Smooth muscle cell (in vitro differentiated cells): ENCODE results near the gene PCNA. TPM values are rescaled to one million over a fixed set of nuclear protein-coding genes. Genes with fewer than 3 reads are reported as not detected.

Experiments
- DNase-seq: peaks from one replicate; lab custom pipeline; 2025; ENCODE audit not compliant: unreplicated experiment; lab: John Stamatoyannopoulos, UW
- H2AFZ ChIP-seq: fragments of 200-600 bp; sonication (generic); 2 replicates; pipeline ENCODE4 v1.6.0; 2016; ENCODE audit warnings: antibody characterized with exemption, low read depth, mild to moderate bottlenecking
- H3F3A ChIP-seq: fragments of 200-600 bp; sonication (generic); 2 replicates; pipeline ENCODE4 v1.6.0; 2017; ENCODE audit warnings: antibody characterized with exemption, low read depth
- H3K27ac ChIP-seq: fragments of 200-600 bp; sonication (generic); 2 replicates; pipeline ENCODE4 v1.5.1; 2016; ENCODE audit warnings: low read depth, mild to moderate bottlenecking
- H3K27me3 ChIP-seq: fragments of 200-600 bp; sonication (generic); 2 replicates; pipeline ENCODE4 v1.6.1; 2016; ENCODE audit warnings: low read depth, mild to moderate bottlenecking
- H3K36me3 ChIP-seq: fragments of 200-600 bp; sonication (generic); 2 replicates; pipeline ENCODE4 v1.5.1; 2016; ENCODE audit warnings: low read depth
- H3K4me1 ChIP-seq: fragments of 200-600 bp; sonication (generic); 2 replicates; pipeline ENCODE4 v1.5.1; 2016; ENCODE audit warnings: low read depth
- H3K4me2 ChIP-seq: fragments of 200-600 bp; sonication (generic); 2 replicates; pipeline ENCODE4 v1.6.0; 2016; ENCODE audit warnings: mild to moderate bottlenecking
- H3K4me3 ChIP-seq: fragments of 200-600 bp; sonication (generic); 2 replicates; pipeline ENCODE4 v1.5.1; 2016; ENCODE audit warnings: mild to moderate bottlenecking
- H3K79me2 ChIP-seq: fragments of 200-600 bp; sonication (generic); 2 replicates; pipeline ENCODE4 v1.6.0; 2016; ENCODE audit warnings: low read depth, mild to moderate bottlenecking
- H3K9ac ChIP-seq: fragments of 200-600 bp; sonication (generic); 2 replicates; pipeline ENCODE4 v1.6.0; 2016; ENCODE audit warnings: low read depth
- H3K9me3 ChIP-seq: fragments of 200-600 bp; sonication (generic); replicated peaks from 2 replicates; pipeline ENCODE4 v1.5.1; 2016; ENCODE audit warnings: low read depth
- H4K20me1 ChIP-seq: fragments of 200-600 bp; sonication (generic); 2 replicates; pipeline ENCODE4 v1.6.0; 2016; ENCODE audit warnings: low read depth
- WGBS: methylation state at CpG from one replicate; pipeline ENCODE4 v1.1.7; 2016; ENCODE audit warnings: low lambda C conversion rate; 5-methylcytosine and 5-hydroxymethylcytosine counted together
- polyA plus RNA-seq: library from polyadenylated mRNA; unstranded; fragments of >200 nt; fragmentation: Nextera tagmentation; extraction: Ambion mirVana; gene quantifications from 2 replicates; pipeline ENCODE4 v1.2.1, GENCODE V29; 2016
- total RNA-seq: library from RNA; depleted of rRNA; stranded (reverse); fragments of >200 nt; gene quantifications from 2 replicates; pipeline ENCODE4 v1.2.3, GENCODE V29; 2014
- TF ChIP-seq, protein P1 (sequence below): fragments of 200-600 bp; sonication (generic); IDR thresholded peaks from 2 replicates; pipeline ENCODE4 v1.5.1; 2017; ENCODE audit warnings: borderline replicate concordance, mild to moderate bottlenecking, antibody characterized with exemption; ENCODE audit not compliant: insufficient read depth, poor library complexity, severe bottlenecking

PCNA gene
- total and polyA plus RNA-seq, 2 experiments from 2014 or later = 78.7 to 178 TPM

GRCh38 chr20:5145365-5146098 lies 25.8 kb upstream of the PCNA start:
- no peak overlapping the region for H3K9ac ChIP-seq
- 87% methylated on average over 5 of the region's 5 CpGs for WGBS
- DNase-seq = no peak
- no peak overlapping the region for H3K4me3 ChIP-seq
- H3K4me2 ChIP-seq = no peak overlapping the region
- peaks cover 91% of the 10 kb centered on the region for H4K20me1 ChIP-seq
- no peak overlapping the region for H3K27ac ChIP-seq
- no peak overlapping the region for H2AFZ ChIP-seq
- no peaks in the 10 kb centered on the region for H3K4me1 ChIP-seq
- no peaks in the 10 kb centered on the region for H3K9me3 ChIP-seq
- H3K27me3 ChIP-seq = no peaks in the 10 kb centered on the region
- H3K79me2 ChIP-seq = peaks cover 73% of the 10 kb centered on the region
- no peaks in the 10 kb centered on the region for H3K36me3 ChIP-seq
- TF ChIP-seq, protein P1, sequence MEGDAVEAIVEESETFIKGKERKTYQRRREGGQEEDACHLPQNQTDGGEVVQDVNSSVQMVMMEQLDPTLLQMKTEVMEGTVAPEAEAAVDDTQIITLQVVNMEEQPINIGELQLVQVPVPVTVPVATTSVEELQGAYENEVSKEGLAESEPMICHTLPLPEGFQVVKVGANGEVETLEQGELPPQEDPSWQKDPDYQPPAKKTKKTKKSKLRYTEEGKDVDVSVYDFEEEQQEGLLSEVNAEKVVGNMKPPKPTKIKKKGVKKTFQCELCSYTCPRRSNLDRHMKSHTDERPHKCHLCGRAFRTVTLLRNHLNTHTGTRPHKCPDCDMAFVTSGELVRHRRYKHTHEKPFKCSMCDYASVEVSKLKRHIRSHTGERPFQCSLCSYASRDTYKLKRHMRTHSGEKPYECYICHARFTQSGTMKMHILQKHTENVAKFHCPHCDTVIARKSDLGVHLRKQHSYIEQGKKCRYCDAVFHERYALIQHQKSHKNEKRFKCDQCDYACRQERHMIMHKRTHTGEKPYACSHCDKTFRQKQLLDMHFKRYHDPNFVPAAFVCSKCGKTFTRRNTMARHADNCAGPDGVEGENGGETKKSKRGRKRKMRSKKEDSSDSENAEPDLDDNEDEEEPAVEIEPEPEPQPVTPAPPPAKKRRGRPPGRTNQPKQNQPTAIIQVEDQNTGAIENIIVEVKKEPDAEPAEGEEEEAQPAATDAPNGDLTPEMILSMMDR = no peak
- no peaks in the 10 kb centered on the region for H3F3A ChIP-seq

- no peaks in the 10 kb centered on the region for H3K9me3 ChIP-seq
- H3K36me3 ChIP-seq = no peaks in the 10 kb centered on the region
- DNase-seq = no peak
- no peak overlapping the region for H2AFZ ChIP-seq
- H3K4me1 ChIP-seq = no peaks in the 10 kb centered on the region
- no peak overlapping the region for H3K9ac ChIP-seq
- H3F3A ChIP-seq = no peaks in the 10 kb centered on the region
- no peaks in the 10 kb centered on the region for H3K27me3 ChIP-seq
- H3K79me2 ChIP-seq = peaks cover 67% of the 10 kb centered on the region
- no peak overlapping the region for H3K27ac ChIP-seq
- TF ChIP-seq, protein P1 = no peak
- H3K4me2 ChIP-seq = no peak overlapping the region
- WGBS = 100% methylated on average over 5 of the region's 5 CpGs
- H3K4me3 ChIP-seq = no peak overlapping the region
- peaks cover 96% of the 10 kb centered on the region for H4K20me1 ChIP-seq
Observed at GRCh38 chr20:5143851-5144250, 24.1 kb upstream of the PCNA start.

DNA sequence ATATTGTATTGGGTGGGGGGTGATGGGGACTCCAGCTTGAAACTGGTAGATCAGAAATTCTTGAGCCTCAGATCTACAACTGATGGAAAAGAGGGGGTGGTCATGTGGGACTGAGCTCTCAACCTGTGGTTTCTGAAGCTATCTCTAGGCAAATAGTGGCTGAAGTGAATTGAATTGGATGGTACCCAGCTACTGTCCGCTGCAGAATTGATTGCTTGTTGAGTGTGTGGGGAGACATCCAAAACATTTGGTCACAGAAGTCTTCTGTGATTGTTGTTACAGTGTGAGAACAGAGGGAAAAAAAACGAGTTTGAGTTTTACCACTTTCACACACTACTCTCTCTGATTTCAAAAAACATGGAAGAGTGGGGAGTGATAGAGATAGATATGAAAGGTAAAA lies 21.9 kb upstream of the PCNA start:
- Histone ChIP-seq H3K4me1 (peaks cover 2% of the 10 kb centered on the region), H3K36me3 (no peaks in the 10 kb centered on the region), H3K27ac (no peak overlapping the region), H2AFZ (no peak overlapping the region), H3K27me3 (no peaks in the 10 kb centered on the region), H3K4me3 (no peak overlapping the region), H3K9me3 (no peaks in the 10 kb centered on the region), H4K20me1 (peaks cover 95% of the 10 kb centered on the region), H3K4me2 (no peak overlapping the region), H3K9ac (no peak overlapping the region), H3K79me2 (peaks cover 66% of the 10 kb centered on the region), H3F3A (no peaks in the 10 kb centered on the region)
- 89% methylated on average over 2 of the region's 2 CpGs for WGBS
- DNase-seq = no peak
- TF ChIP-seq, protein P1 = no peak

DNA sequence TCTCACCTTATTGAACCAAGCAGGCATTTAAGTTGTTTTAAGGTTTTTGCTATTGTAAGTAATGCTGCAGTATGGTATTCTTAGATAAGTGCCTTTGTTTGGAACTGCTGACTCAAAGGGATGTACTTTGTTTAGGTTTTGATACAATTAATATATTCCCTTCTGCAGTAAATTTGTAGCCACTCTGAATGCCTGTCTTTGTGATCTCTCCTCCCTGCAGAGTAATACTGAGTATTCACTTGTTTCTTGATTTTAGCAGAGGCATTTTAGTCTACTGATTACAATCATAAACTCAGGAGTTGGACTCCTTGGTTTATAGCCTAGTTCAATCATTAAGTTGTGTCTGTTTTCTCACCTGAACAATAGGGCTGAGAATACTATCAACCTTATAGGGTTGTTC lies 20.4 kb upstream of the PCNA start:
- Histone ChIP-seq H3K36me3 (no peaks in the 10 kb centered on the region), H3F3A (no peaks in the 10 kb centered on the region), H3K27me3 (no peaks in the 10 kb centered on the region), H2AFZ (no peak overlapping the region), H3K4me2 (no peak overlapping the region), H3K9ac (no peak overlapping the region), H3K4me3 (no peak overlapping the region), H3K9me3 (no peaks in the 10 kb centered on the region), H3K27ac (no peak overlapping the region), H3K79me2 (peaks cover 55% of the 10 kb centered on the region), H3K4me1 (peaks cover 12% of the 10 kb centered on the region), H4K20me1 (peaks cover 95% of the 10 kb centered on the region)
- TF ChIP-seq, protein P1 = no peak
- DNase-seq = no peak
